ENCODE results near the gene MYO5B. TPM values are rescaled to one million over a fixed set of nuclear protein-coding genes. Genes with fewer than 3 reads are reported as not detected.

The MYO5B gene
- total RNA-seq, 1 experiment from 2014 or later, result 56.7 TPM

- H3K4me3 Mint-ChIP-seq (ENCODE audit: low read depth, unreplicated experiment), result no peak overlapping the region
- intact Hi-C loops (cut with micrococcal nuclease; ENCODE audit: unreplicated experiment), result no loop called here
- no peaks in the 10 kb centered on the region for H3K9me3 Mint-ChIP-seq (ENCODE audit: low read depth, unreplicated experiment)
- DNase-seq, result peak; percentile 22
- BruUV-seq (replicated peaks), result no TSS peak
- peak overlapping the region; percentile 60 for H3K27ac Mint-ChIP-seq (ENCODE audit: unreplicated experiment)
- H3K36me3 Mint-ChIP-seq (ENCODE audit: insufficient read depth, unreplicated experiment), result no peaks in the 10 kb centered on the region
- CTCF ChIA-PET, result interaction anchor here (0.7 to 1.2 kb wide), 3 partner anchors 9 to 298 kb away, joined by 3 to 11 read pairs (median 6); no protein-coding TSS in a partner anchor
- no peak for TF ChIP-seq CTCF (IDR thresholded peaks at IDR 0.05; ENCODE audit: unreplicated experiment)
- no peaks in the 10 kb centered on the region for H3K27me3 Mint-ChIP-seq (ENCODE audit: unreplicated experiment)
- peaks cover 78% of the 10 kb centered on the region for H3K4me1 Mint-ChIP-seq (ENCODE audit: low read depth, unreplicated experiment)
Measured at GRCh38 chr18:50107468-50107977, 87.4 kb downstream of the MYO5B start.

- no peak for TF ChIP-seq CTCF (IDR thresholded peaks at IDR 0.05; ENCODE audit: unreplicated experiment)
- BruUV-seq (replicated peaks), result no TSS peak
- intact Hi-C loops (cut with micrococcal nuclease; ENCODE audit: unreplicated experiment), result no loop called here
- no peaks in the 10 kb centered on the region for H3K27me3 Mint-ChIP-seq (ENCODE audit: unreplicated experiment)
- peak overlapping the region; percentile 37 for H3K27ac Mint-ChIP-seq (ENCODE audit: unreplicated experiment)
- CTCF ChIA-PET, result interaction anchor here (1.8 kb wide), 1 partner anchor 99 kb away, joined by 5 read pairs; no protein-coding TSS in a partner anchor
- no peaks in the 10 kb centered on the region for H3K9me3 Mint-ChIP-seq (ENCODE audit: low read depth, unreplicated experiment)
- H3K36me3 Mint-ChIP-seq (ENCODE audit: insufficient read depth, unreplicated experiment), result no peaks in the 10 kb centered on the region
- DNase-seq, result no peak
- peaks cover 65% of the 10 kb centered on the region for H3K4me1 Mint-ChIP-seq (ENCODE audit: low read depth, unreplicated experiment)
- no peak overlapping the region for H3K4me3 Mint-ChIP-seq (ENCODE audit: low read depth, unreplicated experiment)
Measured at GRCh38 chr18:50105027-50105426, 89.9 kb downstream of the MYO5B start.

GRCh38 chr18:50104421-50104820 lies 90.5 kb downstream of the MYO5B start:
- TF ChIP-seq CTCF (IDR thresholded peaks at IDR 0.05; ENCODE audit: unreplicated experiment), result no peak
- H3K27me3 Mint-ChIP-seq (ENCODE audit: unreplicated experiment), result no peaks in the 10 kb centered on the region
- BruUV-seq (replicated peaks), result no TSS peak
- H3K9me3 Mint-ChIP-seq (ENCODE audit: low read depth, unreplicated experiment), result no peaks in the 10 kb centered on the region
- intact Hi-C loops (cut with micrococcal nuclease; ENCODE audit: unreplicated experiment), result no loop called here
- CTCF ChIA-PET, result interaction anchor here (1.8 kb wide), 1 partner anchor 100 kb away, joined by 5 read pairs; no protein-coding TSS in a partner anchor
- DNase-seq, result no peak
- H3K4me3 Mint-ChIP-seq (ENCODE audit: low read depth, unreplicated experiment), result no peak overlapping the region
- peaks cover 66% of the 10 kb centered on the region for H3K4me1 Mint-ChIP-seq (ENCODE audit: low read depth, unreplicated experiment)
- H3K27ac Mint-ChIP-seq (ENCODE audit: unreplicated experiment), result peak overlapping the region; percentile 37
- H3K36me3 Mint-ChIP-seq (ENCODE audit: insufficient read depth, unreplicated experiment), result peaks cover 5% of the 10 kb centered on the region

- H3K9me3 Mint-ChIP-seq (ENCODE audit: low read depth, unreplicated experiment), result no peaks in the 10 kb centered on the region
- H3K4me3 Mint-ChIP-seq (ENCODE audit: low read depth, unreplicated experiment), result no peak overlapping the region
- H3K27me3 Mint-ChIP-seq (ENCODE audit: unreplicated experiment), result no peaks in the 10 kb centered on the region
- TSS peak; percentile 17 for BruUV-seq (replicated peaks)
- DNase-seq, result no peak
- no peak for TF ChIP-seq CTCF (IDR thresholded peaks at IDR 0.05; ENCODE audit: unreplicated experiment)
- intact Hi-C loops (cut with micrococcal nuclease; ENCODE audit: unreplicated experiment), result loop anchor here (2.0 kb wide), 1 partner anchor 19 kb away; no protein-coding TSS in a partner anchor
- CTCF ChIA-PET, result interaction anchor here (0.6 to 1.5 kb wide), 9 partner anchors 14 to 95 kb away, joined by 3 to 8 read pairs (median 4); partner anchors contain the start of gene MYO5B
- peak overlapping the region; percentile 65 for H3K27ac Mint-ChIP-seq (ENCODE audit: unreplicated experiment)
- H3K4me1 Mint-ChIP-seq (ENCODE audit: low read depth, unreplicated experiment), result peaks cover 68% of the 10 kb centered on the region
- H3K36me3 Mint-ChIP-seq (ENCODE audit: insufficient read depth, unreplicated experiment), result peaks cover 5% of the 10 kb centered on the region
Measured at GRCh38 chr18:50099725-50100407, 95.1 kb downstream of the MYO5B start.
